Stimulated activated CD4-positive, alpha-beta T cell treated with anti-CD3 and anti-CD28 coated beads, Interleukin-12 subunit alpha, Interleukin-12 subunit beta, amount 100 ng/mL, for 48 hours (primary cell): Measurements from ENCODE around the gene ZNF627.
"Not testable (repeated sequence)": the region's sequence is repeated elsewhere in the genome, so short reads cannot be mapped to it uniquely, and the experiment has no call there.

Experiments used
- DNase-seq, 3 donors: peaks; one replicate each; pipeline ENCODE4 v3.0.0-alpha.2; 2020; ENCODE audit warnings: low read depth in 2 of 3, low spot score in 1 of 3

ZNF627 gene

DNA sequence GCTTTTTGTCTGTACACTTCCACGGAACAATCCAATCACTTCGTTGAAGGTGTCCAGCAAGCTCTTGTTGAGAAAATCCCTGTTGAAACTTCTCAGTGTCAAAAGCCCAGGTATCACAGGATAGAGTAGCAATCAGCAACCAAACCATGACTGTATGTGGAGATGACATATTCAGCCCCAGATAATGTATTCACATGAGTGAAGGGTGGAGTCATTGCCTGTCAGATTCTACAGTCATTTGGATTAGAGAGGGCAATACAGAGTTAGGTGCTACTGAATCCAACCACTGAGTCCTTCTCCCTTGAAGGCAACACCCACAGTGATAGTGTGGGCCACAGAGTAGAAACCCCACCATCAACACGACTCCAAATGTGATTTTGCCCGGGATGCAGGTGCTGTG lies 23.3 kb downstream of the ZNF627 start:
- DNase-seq: no peak

DNA sequence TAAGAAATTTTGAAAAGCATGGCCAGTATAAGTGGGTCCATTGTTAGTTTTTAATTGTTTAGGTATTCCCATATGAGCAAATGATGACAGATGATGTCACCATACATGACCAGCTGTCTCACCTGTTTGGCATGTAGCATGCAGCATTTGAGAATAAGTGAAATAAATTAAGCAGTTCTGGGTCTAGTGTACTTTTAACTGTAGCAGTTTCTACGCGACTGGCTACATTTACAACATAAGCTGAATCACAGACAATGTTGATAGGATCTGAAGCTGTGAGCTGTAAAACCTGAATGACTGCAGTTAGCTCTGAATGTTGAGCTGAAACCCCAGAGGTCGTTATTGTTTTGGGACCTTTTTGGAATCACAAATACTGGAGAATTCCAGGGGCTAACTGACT lies 25.1 kb downstream of the ZNF627 start:
- DNase-seq: not testable (repeated sequence)

DNA sequence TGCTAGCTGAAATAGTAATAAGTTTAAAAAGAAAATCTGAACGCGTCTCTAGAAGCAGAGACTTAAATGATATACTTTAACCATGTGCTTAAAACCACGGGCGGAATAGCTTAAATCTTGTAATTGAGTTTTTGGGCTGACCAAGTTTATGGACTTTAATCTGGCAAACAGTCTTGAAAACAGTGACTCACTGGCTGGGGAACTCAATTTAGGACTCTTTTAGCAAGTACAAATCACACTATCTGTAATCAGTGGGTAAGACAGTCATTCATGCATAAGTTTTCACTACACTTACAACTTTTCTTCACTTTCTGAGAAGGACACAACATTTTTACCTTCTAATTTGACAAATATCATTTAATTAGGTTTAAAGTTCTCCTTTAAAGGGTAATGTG lies 26.8 kb downstream of the ZNF627 start:
- no peak for DNase-seq

- DNase-seq: no peak
Observed at GRCh38 chr19:11626252-11626651, 29.0 kb downstream of the ZNF627 start.

DNA sequence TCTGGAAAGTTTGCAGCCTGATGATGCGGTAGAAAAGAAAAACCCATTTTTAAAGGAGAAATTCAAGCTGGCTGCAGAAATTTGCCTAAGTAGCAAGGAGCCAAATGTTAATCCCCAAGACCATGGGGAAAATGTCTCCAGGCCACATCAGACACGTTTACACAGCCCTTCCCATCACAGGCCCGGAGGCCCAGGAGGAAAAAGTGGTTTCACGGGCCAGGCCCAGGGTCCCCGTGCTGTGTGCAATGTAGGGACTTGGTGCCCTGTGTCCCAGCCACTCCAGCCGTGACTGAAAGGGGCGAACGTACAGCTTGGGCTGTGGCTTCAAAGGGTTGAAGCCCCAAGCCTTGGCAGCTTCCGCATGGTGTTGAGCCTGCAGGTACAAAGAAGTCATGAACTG lies 35.9 kb downstream of the ZNF627 start:
- DNase-seq: no peak

- DNase-seq: not testable (repeated sequence)
Observed at GRCh38 chr19:11634018-11634662, 36.9 kb downstream of the ZNF627 start.

- DNase-seq: no peak
Observed at GRCh38 chr19:11639245-11639601, 41.9 kb downstream of the ZNF627 start.

DNA sequence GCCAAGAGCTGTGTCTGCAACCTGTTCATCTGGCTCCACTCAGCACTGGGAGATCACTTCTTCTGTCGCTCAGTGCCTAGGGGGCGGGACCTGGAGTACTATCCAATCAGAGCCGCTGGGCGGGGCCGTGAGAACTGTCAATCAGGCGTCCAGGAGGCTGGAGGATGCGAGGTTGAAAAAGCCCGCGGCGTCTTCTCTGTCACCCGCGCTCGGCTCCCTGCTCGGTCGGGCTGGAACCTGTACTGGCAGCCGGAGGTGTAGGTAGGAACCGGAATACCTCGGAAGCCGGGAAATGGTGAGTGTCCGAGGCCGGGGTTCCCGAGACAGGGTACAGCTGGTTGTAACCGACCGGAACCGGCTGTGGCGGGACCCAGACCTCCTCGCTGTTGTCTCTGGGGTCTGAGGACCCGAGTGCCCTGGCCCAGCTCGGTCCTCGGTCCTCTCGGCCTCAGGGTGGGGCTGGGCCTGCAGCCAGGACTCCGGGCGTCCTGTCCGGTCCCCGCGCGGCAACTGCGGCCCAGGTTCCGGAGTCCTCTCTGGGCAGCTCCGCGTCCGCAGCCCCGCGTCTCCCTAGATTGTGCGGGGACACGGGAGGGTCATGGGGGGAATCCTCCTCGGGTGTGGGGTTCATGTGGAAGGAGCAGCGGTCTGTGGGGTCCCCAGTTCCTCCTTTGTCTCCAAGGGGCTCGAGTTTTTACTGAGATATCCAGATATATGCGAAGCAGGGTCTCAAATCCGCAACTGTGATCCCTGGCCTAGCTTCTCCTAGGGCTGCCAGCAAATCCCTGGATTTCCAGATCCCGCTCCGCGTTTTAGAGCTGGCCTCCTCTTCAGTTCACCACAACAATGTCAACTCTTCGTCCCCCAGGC lies 42.6 kb downstream of the ZNF627 start:
- DNase-seq: peak; percentile 92 to 95 (median 93)

GRCh38 chr19:11641244-11641643 lies 44.0 kb downstream of the ZNF627 start:
- DNase-seq: no peak

GRCh38 chr19:11642902-11643301 lies 45.6 kb downstream of the ZNF627 start:
- DNase-seq: no peak

GRCh38 chr19:11649941-11650340 lies 52.7 kb downstream of the ZNF627 start:
- no peak for DNase-seq

DNA sequence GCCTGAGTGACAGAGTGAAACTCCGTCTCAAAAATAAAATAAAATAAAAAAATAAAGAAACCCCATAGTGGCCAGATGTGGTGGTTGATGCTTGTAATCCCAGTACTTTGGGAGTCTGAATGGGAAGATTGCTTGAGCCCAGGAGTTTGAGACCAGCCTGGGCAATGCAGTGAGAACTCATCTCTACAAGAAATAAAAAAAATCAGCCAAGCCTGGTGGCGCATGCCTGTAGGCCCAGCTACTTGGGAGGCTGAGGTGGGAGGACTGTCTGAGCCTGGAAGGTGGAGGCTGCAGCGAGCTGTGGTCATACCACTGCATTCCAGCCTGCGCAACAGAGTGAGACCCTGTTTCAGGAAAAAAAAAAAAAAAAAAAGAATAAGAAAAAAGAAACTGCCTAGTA lies 53.8 kb downstream of the ZNF627 start:
- no peak for DNase-seq

DNA sequence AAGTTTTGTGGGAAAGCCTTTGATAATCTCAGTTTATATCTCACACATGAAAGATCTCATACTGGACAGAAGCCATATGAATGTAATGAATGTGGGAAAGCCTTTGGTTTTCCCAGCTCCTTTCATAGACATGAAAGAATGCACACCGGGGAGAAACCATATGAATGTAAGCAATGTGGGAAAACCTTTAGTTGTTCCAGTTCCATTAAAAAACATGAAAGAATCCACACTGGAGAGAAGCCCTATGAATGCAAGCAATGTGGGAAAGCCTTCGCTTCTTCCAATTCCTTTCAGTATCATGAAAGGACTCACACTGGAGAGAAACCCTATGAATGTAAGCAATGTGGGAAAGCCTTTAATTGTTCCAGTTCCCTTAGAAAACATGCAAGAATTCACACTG lies 54.8 kb downstream of the ZNF627 start:
- DNase-seq: no peak

- DNase-seq: no peak
Observed at GRCh38 chr19:11652492-11652891, 55.2 kb downstream of the ZNF627 start.

GRCh38 chr19:11656535-11656934 lies 59.3 kb downstream of the ZNF627 start:
- no peak for DNase-seq

GRCh38 chr19:11657307-11657706 lies 60.0 kb downstream of the ZNF627 start:
- DNase-seq: no peak

GRCh38 chr19:11658970-11659369 lies 61.7 kb downstream of the ZNF627 start:
- no peak for DNase-seq

- DNase-seq: no peak
Observed at GRCh38 chr19:11659612-11660011, 62.3 kb downstream of the ZNF627 start.

GRCh38 chr19:11662278-11662677 lies 65.0 kb downstream of the ZNF627 start:
- DNase-seq: no peak

GRCh38 chr19:11663181-11663591 lies 65.9 kb downstream of the ZNF627 start:
- DNase-seq: no peak
